ENCODE data around the gene IDH3G. TPM values are rescaled to one million over a fixed set of nuclear protein-coding genes. Genes with fewer than 3 reads are reported as not detected.

IDH3G gene
- total RNA-seq, 4 donors from 2014 or later: 48.4 to 88.5 (median 67.2) TPM

GRCh38 chrX:153740631-153741222, 53.4 kb downstream of the IDH3G start:
- H3K27me3 ChIP-seq: no peaks in the 10 kb centered on the region
- intact Hi-C loops (cut with DNase I; ENCODE audit: low total_unique reads): no loop called here
- no peak for DNase-seq
- H3K27ac ChIP-seq: no peak overlapping the region
- H3K4me1 ChIP-seq: no peaks in the 10 kb centered on the region
- no peaks in the 10 kb centered on the region for H3K36me3 ChIP-seq
- TF ChIP-seq POLR2A (IDR thresholded peaks at IDR 0.05): no peak
- TF ChIP-seq CTCF (IDR thresholded peaks at IDR 0.05): no peak
- no peaks in the 10 kb centered on the region for H3K9me3 ChIP-seq
- no peak overlapping the region for H3K4me3 ChIP-seq

- no peak overlapping the region for H3K27ac ChIP-seq
- no peaks in the 10 kb centered on the region for H3K36me3 ChIP-seq
- H3K9me3 ChIP-seq: no peaks in the 10 kb centered on the region
- TF ChIP-seq CTCF (IDR thresholded peaks at IDR 0.05): no peak
- no peak for TF ChIP-seq POLR2A (IDR thresholded peaks at IDR 0.05)
- H3K27me3 ChIP-seq: no peaks in the 10 kb centered on the region
- H3K4me1 ChIP-seq: no peaks in the 10 kb centered on the region
- intact Hi-C loops (cut with DNase I; ENCODE audit: low total_unique reads): no loop called here
- no peak overlapping the region for H3K4me3 ChIP-seq
- DNase-seq: no peak
Observed at GRCh38 chrX:153739754-153740486, 54.3 kb downstream of the IDH3G start.

GRCh38 chrX:153738056-153738605, 56.0 kb downstream of the IDH3G start:
- no peaks in the 10 kb centered on the region for H3K27me3 ChIP-seq
- no peaks in the 10 kb centered on the region for H3K9me3 ChIP-seq
- no peak overlapping the region for H3K27ac ChIP-seq
- no peak overlapping the region for H3K4me3 ChIP-seq
- TF ChIP-seq POLR2A (IDR thresholded peaks at IDR 0.05) (no peak), CTCF (IDR thresholded peaks at IDR 0.05) (no peak)
- no peak for DNase-seq
- intact Hi-C loops (cut with DNase I; ENCODE audit: low total_unique reads): no loop called here
- no peaks in the 10 kb centered on the region for H3K36me3 ChIP-seq
- no peaks in the 10 kb centered on the region for H3K4me1 ChIP-seq

- intact Hi-C loops (cut with DNase I; ENCODE audit: low total_unique reads): no loop called here
- no peak overlapping the region for H3K27ac ChIP-seq
- H3K36me3 ChIP-seq: no peaks in the 10 kb centered on the region
- DNase-seq: no peak
- H3K4me3 ChIP-seq: no peak overlapping the region
- no peaks in the 10 kb centered on the region for H3K27me3 ChIP-seq
- no peaks in the 10 kb centered on the region for H3K4me1 ChIP-seq
- TF ChIP-seq CTCF (IDR thresholded peaks at IDR 0.05) (no peak), POLR2A (IDR thresholded peaks at IDR 0.05) (no peak)
- no peaks in the 10 kb centered on the region for H3K9me3 ChIP-seq
Observed at GRCh38 chrX:153736871-153737441, 57.2 kb downstream of the IDH3G start.

Measured in uterus (tissue), 4 donors.